ENCODE data around the gene CLCN1.

Gene CLCN1

GRCh38 chr7:143296686-143297085, 19.2 kb upstream of the CLCN1 start:
- DNase-seq, result no peak

GRCh38 chr7:143299346-143299745, 16.6 kb upstream of the CLCN1 start:
- DNase-seq, result no peak

GRCh38 chr7:143299840-143300239, 16.1 kb upstream of the CLCN1 start:
- DNase-seq, result peak; percentile 69

GRCh38 chr7:143300959-143301935, 14.7 kb upstream of the CLCN1 start:
- DNase-seq, result no peak

- peak; percentile 24 for DNase-seq
Measured at GRCh38 chr7:143303733-143304132, 12.2 kb upstream of the CLCN1 start.

- DNase-seq, result no peak
Measured at GRCh38 chr7:143304938-143305337, 11.0 kb upstream of the CLCN1 start.

- DNase-seq, result peak; percentile 82
Measured at GRCh38 chr7:143305423-143306070, 10.4 kb upstream of the CLCN1 start.

- no peak for DNase-seq
Measured at GRCh38 chr7:143308632-143309031, 7.3 kb upstream of the CLCN1 start.

GRCh38 chr7:143314127-143314526, 1.8 kb upstream of the CLCN1 start:
- DNase-seq, result no peak

- no peak for DNase-seq
Measured at GRCh38 chr7:143316492-143316891, 581 bp downstream of the CLCN1 start.

- DNase-seq, result no peak
Measured at GRCh38 chr7:143318661-143319060, 2.8 kb downstream of the CLCN1 start.

GRCh38 chr7:143320620-143321019, 4.7 kb downstream of the CLCN1 start:
- no peak for DNase-seq

- no peak for DNase-seq
Measured at GRCh38 chr7:143321242-143321641, 5.3 kb downstream of the CLCN1 start.

- no peak for DNase-seq
Measured at GRCh38 chr7:143321734-143322133, 5.8 kb downstream of the CLCN1 start.

GRCh38 chr7:143322760-143323633, 7.1 kb downstream of the CLCN1 start:
- no peak for DNase-seq

GRCh38 chr7:143323653-143324052, 7.7 kb downstream of the CLCN1 start:
- no peak for DNase-seq

- no peak for DNase-seq
Measured at GRCh38 chr7:143325240-143325639, 9.3 kb downstream of the CLCN1 start.

GRCh38 chr7:143327903-143328302, 12.0 kb downstream of the CLCN1 start:
- no peak for DNase-seq

GRCh38 chr7:143329471-143330170, 13.7 kb downstream of the CLCN1 start:
- no peak for DNase-seq

- no peak for DNase-seq
Measured at GRCh38 chr7:143331179-143331801, 15.4 kb downstream of the CLCN1 start.

GRCh38 chr7:143334244-143334643, 18.3 kb downstream of the CLCN1 start:
- DNase-seq, result no peak

GRCh38 chr7:143337216-143337615, 21.3 kb downstream of the CLCN1 start:
- DNase-seq, result no peak
